H4 (cell line): Measurements from ENCODE around the gene STIL. TPM values are rescaled to one million over a fixed set of nuclear protein-coding genes. Genes with fewer than 3 reads are reported as not detected.

ENCODE experiments used
- DNase-seq: peaks from one replicate; pipeline ENCODE4 v3.0.0-alpha.2; 2015; ENCODE audit warnings: low spot score
- total RNA-seq: library from RNA; depleted of rRNA; stranded (reverse); fragments of >200 nt; shearing (Covaris generic); gene quantifications from 2 replicates; pipeline ENCODE4 v1.2.3, GENCODE V29; 2014

The STIL gene
- total RNA-seq, 1 experiment from 2014 or later = 34.3 TPM

DNA sequence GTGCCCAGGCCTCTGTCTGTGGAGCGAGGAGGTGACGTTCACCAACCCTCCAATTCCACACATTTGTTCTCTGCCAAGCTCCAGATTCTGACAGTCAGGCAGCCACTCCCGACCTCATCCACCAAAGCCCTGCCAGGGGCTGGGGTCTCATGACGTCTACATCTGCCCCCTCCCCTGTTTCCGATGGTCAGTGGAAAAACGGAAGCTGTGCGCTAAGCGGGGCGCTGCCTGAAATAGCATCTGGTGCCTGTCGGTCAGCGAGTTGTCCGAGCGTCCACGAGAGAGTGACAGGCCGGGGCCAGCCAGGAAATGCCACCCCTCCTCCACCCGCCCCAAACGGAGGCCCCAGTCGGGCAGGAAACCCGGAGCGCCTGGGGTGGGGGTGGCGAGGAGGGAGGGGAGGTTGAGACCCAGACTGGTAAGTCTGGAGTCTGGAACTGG, 78.7 kb downstream of the STIL start:
- DNase-seq = no peak

DNA sequence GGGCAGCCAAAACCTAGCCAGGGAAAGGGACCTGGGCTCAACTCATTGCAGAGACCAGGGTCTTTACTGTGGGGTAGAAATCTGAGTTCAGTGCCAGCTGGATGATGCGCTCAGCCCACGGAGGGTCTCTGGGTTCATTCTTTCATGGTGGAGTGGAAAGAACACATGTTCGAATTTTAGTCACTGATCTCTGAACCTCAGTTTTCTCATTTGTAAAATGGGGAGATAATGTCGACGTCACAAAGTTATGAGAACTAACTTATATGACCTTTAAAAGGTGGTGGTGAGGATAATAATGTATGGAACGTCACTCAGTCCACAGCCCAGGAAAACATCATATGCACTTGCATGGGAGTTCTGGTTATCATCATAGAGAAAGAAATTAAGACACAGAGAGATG, 80.8 kb downstream of the STIL start:
- DNase-seq = no peak

DNA sequence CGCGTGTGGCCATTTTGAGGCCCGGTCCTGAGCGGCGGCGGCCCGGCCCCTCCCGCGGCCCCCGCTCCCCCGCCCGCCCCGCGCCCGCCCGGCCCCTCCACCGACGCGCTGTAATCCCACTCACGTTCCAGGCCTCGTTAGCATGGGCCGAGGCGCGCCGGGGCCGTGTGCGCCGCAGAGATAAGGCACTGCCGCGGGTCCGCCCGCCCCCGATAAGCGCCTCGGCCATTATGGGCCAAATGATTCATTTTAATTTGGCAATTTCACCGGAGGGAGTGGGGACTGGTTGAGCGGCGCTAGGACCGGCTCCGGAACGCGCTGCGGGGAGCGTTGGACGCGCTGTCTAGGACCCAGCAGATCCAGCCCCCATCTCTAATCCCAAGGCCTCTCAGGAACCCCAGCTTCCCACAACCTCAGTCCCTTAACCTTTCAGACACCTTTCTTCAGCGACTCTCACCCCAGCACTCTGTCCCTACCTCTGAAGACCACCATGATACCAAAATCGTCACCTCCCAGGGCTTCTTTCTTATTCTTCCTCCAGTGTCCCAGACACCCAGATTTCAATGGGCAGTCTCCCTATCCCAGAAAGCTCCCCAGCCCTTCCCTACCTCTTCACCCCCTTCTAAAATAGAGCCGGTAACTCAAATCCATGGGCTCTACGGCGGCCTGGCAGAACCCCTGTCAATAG, 81.6 kb downstream of the STIL start, which contains the start of gene TAL1:
Gene TAL1 (minus strand): TSS at position 39 of the 688 bp plus-strand sequence. CDS start 6,337 bp downstream, outside the sequence.
- no peak for DNase-seq

DNA sequence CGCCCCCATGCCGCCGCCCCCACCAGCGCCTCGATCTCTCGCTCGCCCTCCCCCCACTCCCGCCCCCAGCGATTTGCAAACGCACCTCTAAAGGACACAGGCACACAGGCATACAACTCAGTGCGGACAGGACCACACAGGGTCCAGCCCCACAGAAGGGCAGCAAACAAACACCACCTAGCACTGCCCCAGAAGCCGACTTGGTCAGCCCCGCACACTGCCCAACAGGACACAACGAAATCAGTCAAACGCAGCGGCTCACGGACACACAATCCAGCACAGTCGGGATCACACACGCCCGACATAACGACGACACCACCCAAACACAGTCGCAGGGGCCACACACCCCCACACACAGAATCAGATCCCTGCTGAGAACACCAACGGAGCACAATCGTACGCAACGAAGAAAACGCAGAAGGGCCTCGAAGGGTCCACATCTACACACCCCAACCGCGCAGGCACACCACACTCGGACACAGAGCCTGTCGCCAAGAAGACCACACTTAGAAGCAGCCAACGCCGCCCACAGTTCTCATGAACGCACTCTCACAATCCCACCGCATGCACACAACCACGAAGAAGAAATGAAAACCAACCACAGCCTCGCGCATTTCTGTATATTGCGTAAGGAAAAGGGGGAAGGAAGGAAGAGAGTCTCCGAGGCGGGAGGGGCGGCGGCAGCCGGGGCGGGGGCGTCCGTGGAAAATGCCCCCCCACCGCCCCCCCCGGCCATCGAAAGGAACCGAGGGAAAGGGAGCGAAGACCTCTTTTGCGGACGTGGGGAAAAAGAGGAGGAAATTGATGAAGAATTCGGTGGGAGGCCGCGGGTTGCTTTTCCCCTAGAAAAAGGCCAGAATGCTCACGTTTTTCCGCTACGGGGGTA, 82.4 kb downstream of the STIL start:
- no peak for DNase-seq

DNA sequence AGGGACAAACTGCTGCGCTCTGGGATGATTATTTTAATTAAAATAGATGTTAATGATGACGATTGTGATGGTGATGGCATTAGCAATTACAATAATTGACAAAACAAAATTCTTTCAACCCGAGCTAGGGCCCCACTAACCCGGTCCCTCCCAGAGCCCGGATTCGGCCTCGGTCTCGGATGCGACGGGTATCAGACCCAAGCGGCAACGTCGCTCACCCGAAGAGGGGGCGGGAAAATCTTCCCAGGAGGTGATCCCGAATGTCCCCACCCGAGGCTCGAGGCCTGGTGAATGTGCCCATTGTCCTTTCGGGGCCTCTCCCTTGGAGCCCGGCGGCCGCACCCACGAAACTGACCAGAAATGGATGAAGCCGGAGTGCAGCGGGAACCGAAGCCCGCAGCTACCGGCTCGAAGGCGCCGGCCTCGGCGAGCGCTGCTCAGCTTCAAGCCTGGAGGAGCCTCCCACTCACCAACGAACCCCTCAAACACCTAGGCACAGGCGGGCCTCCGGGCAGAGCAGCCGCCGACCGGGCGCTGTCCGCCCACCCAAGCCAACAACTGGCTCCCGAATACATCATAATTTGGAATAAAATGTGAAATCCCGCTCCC, 83.2 kb downstream of the STIL start:
- no peak for DNase-seq

DNA sequence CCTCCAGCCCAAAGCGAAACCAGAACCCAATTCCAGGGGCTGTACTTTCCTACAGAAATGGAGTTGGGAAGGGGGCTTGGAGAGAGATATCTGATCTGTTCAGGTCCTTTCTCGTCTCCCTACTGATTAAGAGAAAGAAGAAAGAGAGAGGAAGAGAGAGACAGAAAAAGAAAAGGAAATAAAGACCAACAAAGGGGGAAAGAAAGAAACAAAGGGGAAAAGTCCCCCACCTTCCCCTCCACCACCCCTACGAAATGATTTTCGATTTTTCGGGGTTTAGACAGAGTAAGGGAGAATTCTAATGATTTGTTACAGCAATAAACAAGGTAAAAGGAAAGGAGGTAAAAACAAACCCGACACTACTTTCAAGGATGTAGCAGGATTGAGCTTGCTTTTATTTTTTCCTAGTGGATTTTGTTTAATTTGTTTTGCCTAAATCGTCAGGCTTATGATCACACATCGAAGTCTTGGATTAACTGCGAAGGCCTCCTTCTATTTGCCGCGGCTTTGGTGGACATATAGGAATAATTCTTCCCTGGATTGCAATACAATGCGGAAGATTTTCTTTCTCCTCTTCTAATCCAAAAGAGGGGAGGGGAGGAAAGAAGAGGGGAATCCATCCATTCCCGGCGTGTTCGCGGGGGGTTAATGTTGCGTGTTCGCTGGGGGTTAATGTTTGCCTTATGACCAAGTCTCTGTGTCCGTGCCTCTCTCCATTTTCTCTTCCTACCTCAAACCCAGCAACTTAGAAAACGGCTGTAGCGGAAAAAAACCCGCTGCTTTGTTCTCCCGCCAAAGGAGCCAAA, 83.9 kb downstream of the STIL start:
- no peak for DNase-seq

DNA sequence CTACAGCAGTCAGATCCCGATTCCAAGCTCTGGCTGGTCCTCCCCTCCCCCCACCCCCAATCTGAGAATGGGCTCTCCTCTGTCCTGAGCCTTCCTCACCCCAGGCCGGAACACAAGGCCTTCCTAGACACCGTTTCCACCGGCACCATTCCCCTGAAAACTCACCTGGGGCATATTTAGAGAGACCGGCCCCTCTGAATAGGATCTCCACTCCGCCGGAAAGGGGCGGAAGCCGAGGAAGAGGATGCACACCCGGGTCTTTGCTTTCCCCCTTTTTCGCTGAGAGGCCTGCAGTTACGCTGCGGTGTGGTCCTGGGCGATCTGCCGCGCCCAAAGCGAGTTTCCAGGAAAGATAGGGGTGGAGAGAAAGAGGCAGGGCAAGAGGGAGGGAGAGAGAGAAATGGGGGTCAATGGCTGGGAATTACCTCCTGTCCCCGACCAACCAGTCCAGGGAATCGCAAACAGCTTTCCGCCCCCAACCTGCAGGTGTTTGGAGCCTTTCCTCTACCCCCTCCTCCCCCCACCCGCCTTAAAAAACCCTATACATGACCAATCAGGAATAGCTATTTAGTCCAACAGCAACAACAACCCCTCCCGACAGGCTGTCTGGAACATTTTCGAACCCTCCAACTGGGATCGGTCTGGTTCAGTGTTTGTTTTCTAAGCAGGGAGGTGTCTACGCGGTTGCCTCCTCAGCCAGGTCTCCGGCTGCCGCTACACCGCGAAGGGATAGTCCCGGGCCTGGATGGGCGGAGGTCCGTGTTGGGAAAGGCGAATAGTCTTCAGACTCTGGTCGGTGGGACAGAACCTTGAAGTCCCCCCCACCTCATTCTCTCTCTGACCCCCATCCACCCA, 84.7 kb downstream of the STIL start:
- no peak for DNase-seq

DNA sequence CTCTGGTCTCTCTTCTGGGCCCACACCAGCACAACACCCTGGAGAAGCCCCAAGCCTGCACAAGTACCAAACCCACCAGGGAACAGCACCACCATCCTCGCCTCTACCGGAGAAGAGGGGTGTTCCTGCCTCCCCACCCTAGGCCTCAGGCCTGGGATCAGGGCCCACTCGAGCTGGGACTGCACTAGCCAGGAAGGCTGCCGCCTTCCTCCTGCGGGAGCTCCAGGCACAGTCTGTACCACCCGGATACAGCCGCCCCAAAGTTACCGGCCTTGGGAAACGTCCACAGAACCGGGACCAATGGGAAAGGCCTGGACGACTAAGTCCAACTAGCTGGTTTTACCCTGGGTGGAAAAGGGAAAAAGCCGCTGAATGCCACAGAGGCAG, 85.3 kb downstream of the STIL start:
- DNase-seq = no peak

DNA sequence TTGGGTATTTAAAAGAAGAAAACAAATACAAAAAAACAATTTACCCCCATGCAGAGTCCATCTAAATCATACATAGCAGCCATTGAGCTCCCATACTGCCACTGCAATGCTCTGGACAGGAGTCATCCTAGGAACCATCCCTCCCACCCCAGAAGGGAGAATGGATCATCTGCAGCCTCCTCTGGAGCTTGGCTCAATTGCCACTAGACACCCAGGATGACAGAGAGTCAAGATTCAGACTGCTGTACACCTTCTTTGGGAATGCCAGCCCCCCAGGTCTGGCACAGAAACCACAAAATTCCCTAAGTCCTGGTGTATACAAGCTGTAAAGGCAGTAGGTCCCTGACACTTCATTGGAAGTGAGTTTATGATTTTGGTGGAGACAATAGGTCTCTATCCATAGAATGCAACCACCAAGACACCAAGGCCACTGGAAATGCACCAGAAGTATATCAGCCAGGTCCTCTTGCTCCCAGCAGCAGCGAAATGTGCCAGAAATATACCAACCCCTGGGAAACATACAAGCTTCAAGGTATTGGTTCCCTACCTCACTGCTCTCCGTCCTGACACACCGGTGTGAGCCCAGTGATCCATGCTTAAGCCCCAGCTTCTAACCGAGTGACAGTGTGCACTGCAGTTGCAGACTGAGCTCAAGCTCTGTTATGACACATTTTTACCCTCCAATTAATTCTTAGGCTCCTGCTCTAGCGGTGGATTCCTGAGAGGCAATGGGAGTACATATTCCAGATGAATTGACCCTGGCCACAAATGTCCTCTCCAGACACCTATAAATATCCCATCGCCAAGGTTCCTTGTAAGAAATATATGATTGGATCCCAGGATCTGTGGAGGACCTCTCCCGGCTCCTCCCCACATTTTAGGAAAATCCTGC, 86.4 kb downstream of the STIL start:
- no peak for DNase-seq

DNA sequence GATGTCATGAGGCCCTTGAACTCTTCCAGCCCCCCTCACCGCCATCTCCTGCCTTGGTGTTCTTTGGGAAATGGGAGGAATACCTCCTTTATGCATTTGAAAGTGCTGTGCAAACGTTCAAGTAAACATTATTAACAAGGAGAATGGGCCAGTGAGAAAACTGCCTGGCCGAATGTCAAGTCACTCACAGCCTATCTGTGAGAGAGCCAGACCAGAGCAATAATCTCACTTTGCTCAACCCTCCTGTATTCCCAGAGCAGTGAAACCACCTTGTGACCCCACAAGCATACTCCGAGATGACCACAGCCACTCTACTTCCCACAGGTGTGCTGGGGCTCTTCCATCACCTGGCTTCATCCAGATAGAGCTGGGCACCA, 87.1 kb downstream of the STIL start:
- no peak for DNase-seq

DNA sequence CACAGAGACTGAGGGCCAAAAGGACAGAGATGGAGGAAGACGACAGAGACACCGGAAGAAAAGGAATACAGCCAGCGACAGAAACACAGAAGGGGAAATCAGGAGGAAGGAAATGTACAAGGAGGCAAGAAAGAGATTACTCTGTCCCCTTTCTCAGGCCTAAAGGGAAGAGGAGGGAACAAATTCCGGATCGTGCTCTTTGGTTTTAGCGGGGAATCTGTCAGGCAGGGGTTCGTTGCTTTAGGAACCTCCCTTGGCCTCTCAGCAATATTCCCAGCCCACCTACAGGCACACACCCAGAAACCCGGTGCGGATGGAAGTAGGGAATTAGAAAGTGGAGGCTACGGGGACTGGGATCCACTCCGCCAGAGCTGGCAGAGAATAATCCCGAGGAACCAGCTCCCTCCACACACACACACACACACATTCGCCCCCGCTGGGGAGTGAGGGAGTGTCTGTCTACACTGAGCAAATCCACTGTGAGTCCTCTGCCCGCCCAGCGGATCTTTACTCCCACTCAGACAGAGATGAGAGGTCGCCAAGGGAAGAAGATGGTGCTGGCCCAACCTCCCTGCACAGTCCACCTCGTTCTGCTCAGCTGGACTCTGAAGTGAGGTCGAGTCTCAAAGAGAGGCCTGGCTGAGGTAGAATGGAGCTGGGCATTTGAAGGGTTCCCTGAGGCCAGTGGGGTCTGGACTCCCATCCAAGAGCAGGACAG, 87.7 kb downstream of the STIL start:
- no peak for DNase-seq

DNA sequence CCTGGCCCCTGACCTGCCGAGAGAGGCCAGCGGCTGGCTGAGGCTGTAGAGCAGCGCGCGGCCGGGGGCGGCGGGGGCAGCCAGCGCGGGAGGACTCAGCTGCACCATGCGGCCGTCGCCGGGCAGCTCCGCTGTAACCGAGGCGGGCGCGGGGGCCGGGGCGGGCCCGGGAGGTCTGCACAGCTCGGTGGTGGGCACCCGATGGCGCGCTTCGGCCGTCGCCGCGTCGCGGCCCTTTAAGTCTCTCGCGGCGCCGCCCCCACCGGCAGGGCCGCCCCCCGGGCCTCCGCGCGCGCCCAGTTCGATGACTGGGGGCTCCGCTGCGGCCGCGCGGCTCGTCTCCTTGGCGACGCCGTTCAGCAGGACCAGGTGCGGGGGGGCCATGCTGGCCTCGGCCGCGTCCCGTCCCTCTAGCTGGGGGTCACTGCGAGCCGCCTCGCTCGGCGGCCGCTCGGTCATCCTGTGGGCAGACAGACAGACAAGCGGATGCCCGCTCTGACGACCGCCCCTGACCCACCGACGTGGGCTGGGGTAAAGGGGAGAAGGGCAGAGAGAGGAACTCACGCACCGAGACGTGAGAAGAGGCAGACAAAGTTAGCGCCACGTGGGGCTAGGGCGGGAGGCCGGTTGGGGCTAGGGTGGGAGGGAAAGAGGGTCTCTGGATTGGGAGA, 88.4 kb downstream of the STIL start:
- DNase-seq = no peak

DNA sequence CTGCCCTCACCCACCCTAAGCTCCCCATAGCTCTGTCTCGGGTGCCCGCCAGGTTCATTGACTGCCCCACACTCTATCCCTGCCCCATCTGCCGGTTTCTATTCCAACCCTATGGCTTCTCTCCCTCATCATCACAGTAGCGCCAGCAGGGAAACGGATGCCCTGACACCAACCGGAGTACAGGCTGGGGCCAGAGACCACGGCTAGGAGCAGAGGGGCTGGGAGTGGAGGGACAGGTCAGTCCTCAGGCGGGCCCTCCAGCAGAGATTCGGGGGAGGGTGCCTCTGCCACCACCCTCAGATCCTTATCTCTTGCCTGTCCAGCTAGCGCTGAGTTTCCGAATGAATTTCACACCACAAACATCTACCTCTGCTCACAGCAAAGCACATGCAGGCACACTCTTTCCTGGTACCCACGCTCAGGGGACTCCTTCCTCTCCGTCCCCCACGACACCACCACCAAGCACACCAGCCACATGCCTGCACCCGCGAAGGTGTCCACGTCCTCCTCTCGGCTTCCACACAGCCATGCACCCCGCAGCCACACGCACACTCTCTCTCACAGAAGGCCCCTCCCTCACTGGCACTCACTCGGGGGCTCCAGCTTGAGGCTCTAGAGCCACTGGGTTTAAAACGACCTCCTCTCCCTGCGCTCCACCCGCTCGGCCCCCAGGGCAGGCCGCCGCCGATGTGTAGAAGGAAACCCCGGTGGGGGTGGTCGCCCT, 89.1 kb downstream of the STIL start:
- no peak for DNase-seq

DNA sequence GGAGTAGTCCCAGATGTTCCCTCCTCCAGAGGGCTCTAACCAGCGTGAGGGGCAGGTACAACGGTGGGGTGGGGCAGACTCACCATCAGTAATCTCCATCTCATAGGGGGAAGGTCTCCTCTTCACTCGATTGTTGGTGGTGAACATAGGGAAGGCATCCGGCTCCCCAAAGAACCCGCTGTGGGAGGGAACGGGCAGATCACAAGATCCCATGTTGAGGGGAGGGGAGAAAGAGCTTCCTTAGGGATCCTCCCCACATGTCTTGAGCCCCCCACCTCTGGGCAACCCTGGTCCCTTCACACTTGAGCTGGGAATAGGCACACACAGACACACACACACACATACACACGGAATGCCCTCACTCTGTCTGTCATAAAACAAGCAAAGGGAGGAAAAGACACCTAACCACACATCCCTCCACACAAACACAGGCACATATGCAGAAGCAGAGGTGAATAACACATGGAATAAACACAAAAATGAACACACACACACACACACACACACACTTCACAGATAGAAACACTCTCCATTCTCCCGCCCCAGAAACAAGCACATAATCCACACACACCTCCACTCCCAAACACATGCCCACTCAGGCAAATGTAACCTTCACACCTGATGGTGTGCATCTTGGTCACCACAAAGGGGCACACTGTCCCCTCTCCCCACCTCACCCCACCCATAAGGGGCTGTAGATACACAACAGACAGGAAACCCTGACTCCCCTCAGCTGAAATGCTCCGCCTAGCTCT, 89.8 kb downstream of the STIL start:
- no peak for DNase-seq

DNA sequence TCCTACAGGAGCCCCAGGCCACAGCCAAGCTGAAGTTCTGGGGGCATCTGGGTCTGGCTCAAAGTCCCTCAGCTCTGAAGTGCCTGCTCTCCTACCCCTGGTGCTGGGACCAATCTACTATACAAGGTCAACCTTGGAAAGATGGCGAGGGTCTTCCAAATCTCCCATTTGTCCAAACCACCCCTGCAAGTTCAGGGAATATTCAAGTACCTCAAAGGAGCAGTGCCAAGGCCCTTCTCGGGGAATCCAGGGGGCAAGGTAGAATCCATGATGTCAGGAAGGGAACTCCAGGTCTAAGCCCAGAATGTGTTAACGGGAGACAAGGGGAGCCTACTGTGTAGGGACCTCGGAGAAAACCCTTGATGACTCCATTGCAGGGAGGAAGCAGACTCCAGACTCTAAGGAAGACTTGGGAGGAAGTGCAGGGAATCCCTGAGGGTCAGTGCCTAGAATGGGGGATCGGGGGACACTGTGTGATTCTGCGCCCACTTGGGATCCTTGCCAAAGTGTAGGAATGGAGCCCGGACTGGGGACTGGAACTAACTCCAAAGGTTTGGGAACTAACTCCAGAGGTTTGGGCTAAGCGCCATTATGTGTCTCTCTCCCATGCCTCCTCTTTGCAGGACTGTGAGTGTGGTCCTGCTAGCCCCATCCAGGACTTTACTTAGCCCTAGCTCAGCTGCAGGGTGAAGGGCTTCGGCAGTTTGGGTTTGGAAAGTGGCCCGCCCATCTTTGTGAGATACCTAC, 90.6 kb downstream of the STIL start:
- no peak for DNase-seq

DNA sequence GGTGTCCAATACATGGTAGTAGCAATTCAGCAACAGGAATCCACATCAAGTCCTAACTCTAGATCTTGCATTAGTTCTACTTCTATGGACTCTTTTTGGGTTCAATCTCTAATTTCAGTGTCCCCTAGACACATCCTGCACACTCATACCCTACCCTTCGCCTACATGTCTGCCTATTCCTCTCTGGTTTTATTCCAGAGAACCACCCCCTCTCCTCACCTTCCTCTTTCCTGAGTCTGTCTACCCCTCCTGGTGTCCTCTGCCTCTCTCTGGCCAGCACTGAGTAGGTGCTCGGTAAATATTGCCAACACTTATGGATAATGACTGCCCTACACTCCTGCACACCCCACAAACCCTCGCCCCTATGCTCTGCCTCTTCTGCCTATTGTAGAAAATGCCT, 91.5 kb downstream of the STIL start:
- no peak for DNase-seq
